Astrocyte of the spinal cord (primary cell): Measurements from ENCODE around the gene EIF2S1.

Experiments
- DNase-seq: peaks from one replicate; pipeline ENCODE4 v3.0.0; 2011; ENCODE audit warnings: low read depth, low spot score
- H3K4me3 ChIP-seq: 2 replicates; pipeline ENCODE4 v1.5.1; 2011; ENCODE audit warnings: low read depth, mild to moderate bottlenecking, low read length, moderate library complexity
- CTCF ChIP-seq: IDR thresholded peaks from 2 replicates; pipeline ENCODE4 v1.5.1; 2012; ENCODE audit warnings: low read depth, mild to moderate bottlenecking, low read length, inconsistent platforms
- in situ Hi-C: cut with HindIII; loops from 2 replicates; pipeline ENCODE4 v1.10.0; 2017; ENCODE audit warnings: low sequenced_read_pairs

EIF2S1 gene

GRCh38 chr14:67357969-67358354 is 2.2 kb upstream of the EIF2S1 start:
- H3K4me3 ChIP-seq = peak overlapping the region; percentile 92
- in situ Hi-C loops = no loop called here
- DNase-seq = no peak
- no peak for TF ChIP-seq CTCF

GRCh38 chr14:67358924-67359774 is 979 bp upstream of the EIF2S1 start:
- in situ Hi-C loops = no loop called here
- peak overlapping the region; percentile 92 for H3K4me3 ChIP-seq
- no peak for TF ChIP-seq CTCF
- DNase-seq = no peak

- in situ Hi-C loops = no loop called here
- TF ChIP-seq CTCF = no peak
- no peak for DNase-seq
- H3K4me3 ChIP-seq = peak overlapping the region; percentile 92
Observed at GRCh38 chr14:67360470-67361206, 510 bp downstream of the EIF2S1 start.

- in situ Hi-C loops = no loop called here
- DNase-seq = no peak
- no peak overlapping the region for H3K4me3 ChIP-seq
- TF ChIP-seq CTCF = no peak
Observed at GRCh38 chr14:67365476-67365875, 5.3 kb downstream of the EIF2S1 start.

- no peak overlapping the region for H3K4me3 ChIP-seq
- DNase-seq = peak; percentile 25
- TF ChIP-seq CTCF = no peak
- in situ Hi-C loops = no loop called here
Observed at GRCh38 chr14:67370830-67371229, 10.7 kb downstream of the EIF2S1 start.

- in situ Hi-C loops = no loop called here
- DNase-seq = no peak
- no peak for TF ChIP-seq CTCF
- H3K4me3 ChIP-seq = no peak overlapping the region
Observed at GRCh38 chr14:67371247-67372148, 11.4 kb downstream of the EIF2S1 start.
